Stimulated activated CD4-positive, alpha-beta T cell treated with anti-CD3 and anti-CD28 coated beads, TNF-alpha, amount 100 ng/mL, for 1 hour (primary cell): ENCODE results near the gene LRFN4.

Source experiments
- DNase-seq, 3 donors: peaks; one replicate each; pipeline ENCODE4 v3.0.0-alpha.2; 2020; ENCODE audit warnings: low read depth in 3 of 3, low spot score in 1 of 3

LRFN4 gene

DNA sequence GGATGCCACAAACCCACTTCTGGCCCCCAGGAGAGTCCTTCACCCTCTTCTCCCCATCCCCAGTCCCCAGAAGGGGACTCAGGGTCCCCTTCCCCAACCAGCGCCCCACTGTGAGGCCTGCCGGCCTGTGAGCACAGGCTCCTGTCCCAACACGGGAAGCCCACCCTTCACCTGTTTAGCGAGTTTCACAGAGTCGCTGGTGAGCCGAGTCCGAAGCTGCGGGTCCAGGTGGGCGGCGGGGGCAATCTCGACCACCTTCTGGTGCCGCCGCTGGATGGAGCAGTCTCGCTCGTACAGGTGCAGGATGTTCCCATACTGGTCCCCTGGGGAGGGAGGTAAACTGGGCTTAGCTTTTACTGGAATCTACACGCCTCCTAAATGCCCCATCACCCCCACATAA, 13.3 kb downstream of the LRFN4 start:
- no peak for DNase-seq

DNA sequence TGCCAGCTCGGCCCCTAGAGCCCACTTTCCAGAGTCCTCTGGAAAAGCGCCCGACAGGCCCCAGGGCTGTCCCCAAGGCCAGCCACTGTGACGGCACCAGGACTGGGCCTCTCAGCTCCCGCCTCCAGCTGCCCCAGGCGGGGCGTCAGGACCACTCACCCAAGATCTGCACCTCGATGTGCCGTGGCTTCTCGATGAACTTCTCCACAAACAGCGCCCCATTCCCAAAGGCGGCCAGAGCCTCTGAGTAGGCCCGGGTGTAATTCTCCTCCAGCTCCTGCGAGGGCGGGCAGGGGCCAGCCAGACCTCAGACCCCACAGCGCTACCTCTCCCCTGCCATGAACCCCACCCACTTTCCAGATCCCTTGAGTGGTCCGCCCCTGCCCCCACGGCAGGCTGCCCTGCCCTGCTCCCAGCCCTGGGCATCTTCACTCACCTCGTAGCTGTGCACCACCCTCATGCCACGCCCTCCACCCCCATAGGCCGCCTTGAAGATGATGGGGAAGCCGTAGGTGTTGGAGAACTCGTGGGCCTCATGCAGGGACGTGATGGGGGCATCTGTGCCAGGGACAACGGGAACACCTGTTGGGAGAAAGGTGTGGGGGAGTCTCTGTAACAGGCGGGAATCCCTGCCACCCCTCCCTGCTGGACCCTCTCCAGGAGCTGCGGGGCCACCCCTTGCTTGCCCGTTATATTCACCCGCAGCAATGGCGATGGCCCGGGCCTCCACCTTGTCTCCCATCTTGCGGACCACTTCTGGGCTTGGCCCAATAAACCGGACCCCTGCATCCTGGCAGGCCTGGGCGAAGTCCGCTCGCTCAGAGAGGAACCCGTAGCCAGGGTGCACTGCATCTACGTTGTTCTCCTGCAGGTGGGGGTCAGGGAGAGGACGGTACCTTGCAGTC, 14.0 kb downstream of the LRFN4 start:
- no peak for DNase-seq

DNA sequence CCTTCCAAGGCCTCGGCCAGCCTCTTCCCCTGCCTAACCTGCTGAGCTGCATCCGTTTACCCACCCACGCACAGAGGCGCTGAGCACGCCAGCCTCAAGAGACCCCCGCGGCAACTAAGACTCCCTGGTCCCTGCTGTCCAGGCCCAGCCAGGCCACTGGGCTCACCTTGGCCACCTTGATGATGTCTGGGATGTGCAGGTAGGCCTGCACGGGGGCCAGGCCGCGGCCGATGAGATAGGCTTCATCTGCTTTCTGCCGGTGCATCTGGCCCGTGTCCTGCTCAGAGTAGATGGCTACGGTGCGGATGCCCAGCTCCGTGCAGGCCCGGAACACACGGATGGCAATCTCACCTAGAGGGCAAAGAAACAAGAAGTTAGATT, 14.6 kb downstream of the LRFN4 start:
- DNase-seq = no peak

DNA sequence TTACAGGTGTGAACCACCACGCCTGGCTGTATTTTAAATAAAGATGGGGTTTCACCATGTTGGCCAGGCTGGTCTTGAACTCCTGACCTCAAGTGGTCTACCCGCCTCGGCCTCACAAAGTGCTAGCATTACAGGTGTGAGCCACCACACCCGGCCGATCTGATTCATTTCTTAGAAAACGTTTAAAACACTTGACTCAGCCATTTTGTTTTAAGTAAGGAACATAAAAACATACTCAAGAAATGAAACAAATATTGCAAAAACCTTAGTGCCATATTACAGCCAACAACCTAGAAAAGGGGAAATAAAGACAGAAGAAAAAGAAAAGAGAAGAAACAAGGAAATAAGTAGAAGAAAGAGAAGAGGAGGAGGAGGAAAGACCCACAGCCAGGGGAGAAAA, 17.4 kb downstream of the LRFN4 start:
- DNase-seq = no peak

DNA sequence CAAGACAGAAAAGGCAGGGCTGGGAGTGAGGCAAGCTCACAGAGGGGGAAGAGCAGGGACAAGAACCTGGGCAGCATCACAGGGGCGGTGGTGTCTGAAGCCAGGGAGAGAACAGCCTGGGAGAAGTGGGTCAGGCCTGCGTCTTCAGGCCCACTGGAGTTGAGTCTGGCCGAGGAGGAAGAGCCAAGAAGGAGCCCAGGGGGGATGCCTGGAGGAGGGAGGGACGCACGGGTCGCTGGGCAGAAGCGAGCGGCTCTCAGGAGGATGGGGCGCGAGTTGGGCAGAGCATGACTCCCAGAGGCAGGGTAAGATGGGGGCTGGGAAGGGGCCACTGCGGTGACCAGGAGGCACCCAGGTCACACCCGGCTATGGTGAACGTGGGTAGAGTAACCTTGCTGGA, 18.5 kb downstream of the LRFN4 start:
- DNase-seq = no peak

DNA sequence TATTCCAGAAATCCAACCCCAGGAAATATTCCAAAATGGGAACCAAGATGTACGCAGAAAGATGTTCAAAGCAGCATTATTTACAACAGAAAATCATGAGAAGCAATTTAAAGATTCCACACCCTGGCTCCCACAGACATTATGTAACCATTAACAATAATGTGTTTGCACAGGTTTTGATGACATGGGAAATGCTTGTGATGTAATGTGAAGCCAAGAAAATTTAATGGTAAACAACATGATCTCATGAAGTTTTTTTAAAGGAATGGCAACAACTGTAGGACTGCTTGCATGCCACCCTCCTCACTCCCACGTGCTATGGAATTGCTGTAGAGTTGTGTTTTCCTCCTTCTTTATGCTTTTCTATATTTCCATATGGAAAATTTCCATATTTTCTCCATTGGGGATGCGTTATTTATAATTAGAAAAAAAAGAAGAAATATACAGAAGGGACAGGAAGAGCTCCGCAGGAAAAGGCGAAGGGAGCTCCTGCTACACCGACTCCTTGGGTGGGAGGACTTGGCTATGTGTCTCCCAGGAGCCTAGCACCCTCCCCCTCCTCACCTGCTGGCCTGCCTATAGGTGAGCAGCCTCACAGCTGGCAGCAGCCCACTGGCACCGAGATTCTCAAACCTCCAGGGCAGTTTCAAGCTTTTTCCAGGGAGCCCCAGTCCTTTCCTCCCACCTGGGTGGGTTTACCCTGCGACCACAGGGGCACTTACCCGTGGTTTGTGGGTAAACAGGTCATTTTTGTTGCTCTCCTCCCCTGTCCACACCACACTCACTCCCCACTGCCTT, 20.9 kb downstream of the LRFN4 start:
- no peak for DNase-seq

DNA sequence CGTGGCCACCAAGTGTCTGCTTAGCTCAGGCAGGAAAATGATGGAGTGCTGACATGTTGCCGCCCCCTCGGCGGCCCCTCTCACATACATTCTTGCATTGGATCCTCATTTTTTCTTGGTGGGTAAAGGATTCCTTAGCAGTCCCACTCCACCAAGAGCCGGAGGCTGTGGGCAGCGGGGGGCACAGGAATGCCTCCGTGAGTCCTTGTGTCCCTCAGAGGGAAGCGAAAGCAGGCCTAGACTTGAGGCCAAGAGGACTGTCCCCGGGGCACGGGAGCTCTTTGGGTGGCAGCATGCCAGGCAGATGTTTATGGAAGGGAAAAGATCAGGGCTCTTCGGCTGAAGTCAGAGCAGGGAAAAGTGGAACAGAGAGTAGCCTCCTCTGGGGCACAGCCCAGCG, 21.6 kb downstream of the LRFN4 start:
- DNase-seq = no peak

DNA sequence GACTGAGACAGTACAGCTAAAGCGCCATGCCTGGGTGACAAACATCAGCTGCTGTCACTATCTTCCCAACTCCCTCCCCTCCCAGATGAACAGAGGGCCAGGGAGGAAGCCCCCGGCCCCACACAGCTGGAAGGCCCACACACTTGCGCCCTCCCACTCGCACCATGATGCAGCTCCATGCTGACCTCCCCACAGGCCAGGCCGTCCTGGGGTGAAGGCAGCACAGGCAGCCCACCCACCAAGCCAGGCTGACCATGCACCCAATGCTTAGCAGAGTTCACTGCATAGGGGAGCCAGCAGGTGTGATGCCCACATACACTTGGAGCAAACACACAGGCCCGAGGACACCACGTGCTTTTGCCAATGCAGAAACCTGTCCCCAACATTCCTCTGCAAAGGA, 22.1 kb downstream of the LRFN4 start:
- no peak for DNase-seq

DNA sequence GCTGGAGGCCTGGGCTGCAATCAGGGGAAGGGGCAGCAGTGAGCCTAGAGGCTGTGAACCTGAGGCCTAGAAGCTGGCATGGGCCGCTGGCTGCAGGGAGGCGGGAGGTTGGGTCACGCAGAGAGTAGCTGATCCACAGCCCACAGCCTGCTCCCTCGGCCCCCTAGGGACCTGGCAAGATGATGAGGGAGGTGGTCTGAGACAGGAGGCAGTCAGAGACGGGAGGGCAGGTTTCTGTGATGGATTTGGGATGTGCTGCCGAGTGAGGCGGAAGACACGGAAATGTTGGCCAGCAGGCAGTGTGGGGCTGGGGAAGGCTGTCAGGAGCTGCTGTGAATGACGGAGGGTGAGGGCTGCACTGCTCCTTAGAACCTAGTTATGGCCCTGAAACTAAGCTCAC, 22.7 kb downstream of the LRFN4 start:
- DNase-seq = no peak

DNA sequence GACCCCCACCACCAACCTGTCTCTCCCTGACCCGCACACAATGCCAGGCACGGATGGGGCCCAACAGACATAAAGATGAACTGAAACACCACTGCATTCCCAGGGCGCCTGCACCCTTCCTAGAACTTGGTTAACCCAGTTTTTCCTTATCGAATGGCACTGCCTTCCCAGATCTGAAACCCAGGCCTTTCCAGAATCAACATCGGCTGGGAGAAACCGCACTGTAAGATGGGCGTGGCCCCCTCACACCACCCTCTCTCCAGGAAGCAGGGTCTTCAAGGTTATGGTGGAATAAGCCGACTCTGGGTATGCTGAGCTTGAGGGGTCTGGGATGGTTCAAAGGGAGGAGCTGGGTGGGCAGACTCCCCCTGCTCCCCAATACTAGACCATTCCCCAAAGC, 23.1 kb downstream of the LRFN4 start:
- no peak for DNase-seq

DNA sequence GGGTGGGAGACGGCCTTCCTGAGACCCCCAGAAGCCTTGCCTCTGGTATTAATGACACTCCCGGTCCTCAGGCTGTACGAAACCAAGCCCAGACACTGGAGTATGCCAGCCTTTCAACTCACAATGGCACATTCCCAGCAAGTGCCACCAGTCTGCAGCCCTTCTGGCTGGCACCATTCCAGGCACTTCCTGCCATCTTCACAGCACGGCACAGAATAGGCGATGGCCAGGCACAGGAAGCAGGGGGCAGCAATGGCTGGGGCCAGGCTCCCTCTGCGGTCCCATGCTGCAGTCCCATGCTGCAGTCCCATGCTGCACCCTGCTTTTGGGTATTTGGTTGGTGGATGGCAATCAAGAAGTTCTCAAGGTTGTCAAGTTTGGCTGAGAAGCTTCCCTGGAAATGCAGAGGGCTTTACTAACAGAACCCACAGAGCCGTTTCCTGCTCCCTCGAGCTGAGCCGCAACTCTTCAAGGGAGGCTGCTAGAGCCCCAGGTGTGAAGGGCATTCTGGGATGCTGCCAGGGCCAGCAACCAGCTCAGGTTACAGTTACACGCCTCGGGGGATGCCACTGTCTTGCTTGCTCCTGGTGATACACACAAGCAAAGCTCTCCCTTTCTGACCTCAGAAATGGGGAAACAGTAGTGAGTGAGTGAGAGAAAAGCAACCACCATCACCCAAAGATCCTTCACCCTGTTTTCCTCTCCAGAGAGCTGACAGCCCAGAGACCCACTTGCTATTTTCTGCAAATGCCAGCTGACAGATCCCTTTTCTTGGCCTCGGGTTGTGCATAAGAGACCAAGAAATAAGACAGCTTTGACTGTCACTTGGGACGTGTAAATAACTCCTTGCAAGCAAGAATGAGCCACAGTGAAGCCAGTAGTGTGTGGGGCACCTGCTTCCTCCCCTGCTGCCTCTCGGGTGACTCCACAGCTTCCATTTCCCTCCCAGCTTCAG, 23.9 kb downstream of the LRFN4 start:
- DNase-seq = no peak

DNA sequence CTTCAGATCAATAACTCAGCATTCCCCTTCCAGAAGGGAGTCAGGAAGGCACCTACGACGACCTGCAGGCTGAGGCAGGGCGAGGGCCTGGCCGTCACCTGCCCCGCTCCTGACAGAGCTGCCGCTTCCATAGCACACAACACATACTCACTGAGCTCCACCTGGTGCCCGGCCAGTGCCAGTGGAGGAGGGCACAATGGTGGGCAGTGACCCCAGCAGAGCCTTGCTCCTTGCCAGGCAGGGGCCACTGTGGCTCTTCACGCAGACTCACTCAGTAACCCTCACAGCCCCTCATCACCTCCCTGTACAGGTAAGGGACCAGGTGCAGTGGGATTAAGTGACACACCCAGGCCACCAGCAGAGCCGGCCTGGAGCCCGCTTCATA, 24.6 kb downstream of the LRFN4 start:
- no peak for DNase-seq

DNA sequence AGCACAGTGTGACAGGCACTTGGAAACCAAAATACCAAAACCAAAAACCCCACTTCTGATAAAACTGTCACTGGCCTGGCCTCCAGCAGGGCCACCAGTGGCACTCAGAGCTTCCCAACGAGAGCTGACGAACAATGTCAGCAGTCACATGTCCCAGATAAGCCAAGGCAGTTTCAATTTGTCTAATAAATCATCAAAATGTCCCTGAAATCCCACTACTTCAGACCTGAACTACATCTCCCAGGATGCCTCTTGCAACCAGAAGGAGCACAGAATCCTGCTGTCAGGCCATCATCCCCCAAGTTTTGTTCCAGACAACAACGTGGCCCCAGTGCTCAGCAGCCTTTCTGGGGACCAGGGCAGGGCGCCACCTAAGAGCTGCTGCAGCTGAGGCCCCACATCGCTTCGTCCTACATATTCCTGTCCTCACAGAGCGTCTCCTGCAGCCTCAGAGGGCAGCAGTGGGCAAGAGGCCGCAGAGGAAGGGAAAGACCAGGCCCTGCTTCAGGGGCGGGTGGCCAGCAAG, 25.1 kb downstream of the LRFN4 start:
- DNase-seq = no peak

DNA sequence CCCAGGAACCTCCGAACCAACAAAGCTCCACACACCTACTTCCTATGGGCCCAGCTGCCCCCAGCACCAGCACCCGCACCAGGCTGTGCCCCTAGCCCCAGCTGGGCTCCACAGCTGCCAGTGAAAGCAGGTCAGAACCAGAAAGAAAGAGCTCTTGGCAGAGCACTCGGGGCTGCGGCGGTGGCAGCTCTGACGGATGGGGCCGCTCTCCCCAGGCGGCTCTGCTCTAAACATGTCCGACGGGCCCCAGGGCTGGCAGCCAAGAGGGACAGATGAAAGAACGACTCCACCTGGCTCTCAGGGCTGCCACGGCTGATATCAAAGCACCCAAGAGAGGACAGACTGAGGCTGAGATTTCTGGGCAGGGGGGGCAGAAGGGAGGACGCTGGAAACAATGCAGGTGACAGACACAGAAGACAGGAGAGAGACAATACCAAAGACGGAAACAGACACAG, 25.7 kb downstream of the LRFN4 start:
- no peak for DNase-seq

DNA sequence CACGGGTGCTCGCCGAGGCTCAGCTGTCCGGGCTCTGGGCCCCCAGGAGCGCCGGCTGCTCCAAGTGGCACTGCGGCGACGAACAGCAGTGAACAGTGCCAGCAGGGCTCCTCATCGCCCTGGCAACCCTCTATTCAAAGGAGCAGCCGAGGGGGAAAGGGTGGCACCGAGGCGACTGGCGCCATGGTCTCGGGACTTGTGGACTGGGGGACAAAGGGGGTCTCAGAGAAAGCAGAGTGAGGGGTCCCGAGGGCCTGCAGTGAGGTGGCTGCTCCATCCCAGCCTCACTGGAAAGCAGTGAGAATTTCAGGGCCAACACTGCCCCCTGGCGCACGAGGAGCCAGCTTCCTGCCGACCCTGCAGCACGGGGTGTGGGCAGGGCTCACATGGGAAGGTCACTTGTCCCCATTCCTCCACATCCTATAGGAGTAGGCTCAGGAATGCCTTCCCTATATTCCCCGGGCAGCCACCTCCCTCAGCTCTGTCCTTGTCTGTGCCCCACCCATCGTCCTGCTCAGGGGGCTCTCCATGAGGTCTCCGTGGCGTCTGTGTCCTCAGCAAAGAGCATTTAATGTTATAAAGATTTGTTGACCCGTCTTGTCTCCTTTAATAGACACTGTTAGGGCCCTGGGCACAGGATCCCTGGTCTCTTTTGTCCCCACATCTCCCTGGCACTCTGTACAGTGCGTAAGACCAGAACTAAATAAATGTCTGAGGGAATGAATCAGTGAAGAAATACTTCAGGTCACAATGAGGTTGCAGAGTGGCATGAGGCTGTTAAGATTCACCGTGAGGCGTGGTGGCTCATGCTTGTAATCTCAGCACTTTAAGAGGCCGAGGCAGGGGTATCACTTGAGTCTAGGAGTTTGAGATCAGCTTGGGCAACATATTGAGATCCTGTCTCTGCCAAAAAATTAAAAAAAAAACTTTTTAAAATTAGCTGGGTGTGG, 26.4 kb downstream of the LRFN4 start:
- peak; percentile 20 to 68 (median 23) for DNase-seq

DNA sequence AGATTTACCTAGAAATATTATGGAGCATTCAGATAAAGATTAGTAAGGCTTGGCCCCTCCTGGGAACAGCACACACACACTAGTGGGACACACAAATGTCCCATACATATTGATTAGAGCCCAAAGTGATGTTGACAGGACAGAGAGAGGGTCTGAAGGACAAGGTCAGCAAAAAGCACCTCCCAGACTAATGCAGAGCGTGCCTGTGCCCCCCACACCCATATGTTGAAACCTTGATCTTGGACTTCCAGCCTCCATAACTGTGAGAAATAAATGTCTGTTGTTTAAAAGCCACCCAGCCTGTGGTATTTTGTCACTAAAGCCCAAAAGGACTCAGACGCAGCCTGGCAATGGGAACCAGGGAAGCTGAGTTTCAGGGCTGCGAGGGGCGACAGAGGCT, 27.6 kb downstream of the LRFN4 start:
- no peak for DNase-seq

DNA sequence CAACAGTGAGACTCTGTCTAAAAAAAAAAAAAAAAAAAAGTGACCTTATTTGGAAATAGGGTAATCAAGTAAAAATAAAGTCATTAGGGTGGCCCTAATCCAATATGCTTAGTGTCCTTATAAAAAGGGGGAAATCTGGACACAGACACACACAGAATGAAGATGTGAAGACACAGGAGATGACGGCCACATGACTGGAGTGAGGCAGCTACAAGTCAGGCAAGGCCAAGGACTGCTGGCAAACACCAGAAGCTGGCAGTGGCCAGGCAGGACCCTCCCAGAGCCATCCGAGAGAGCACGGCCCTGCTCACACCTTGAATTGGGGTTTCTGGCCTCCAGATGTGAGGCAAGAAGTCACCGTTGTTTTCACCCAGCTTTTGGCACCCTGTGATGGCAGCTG, 28.6 kb downstream of the LRFN4 start:
- no peak for DNase-seq

DNA sequence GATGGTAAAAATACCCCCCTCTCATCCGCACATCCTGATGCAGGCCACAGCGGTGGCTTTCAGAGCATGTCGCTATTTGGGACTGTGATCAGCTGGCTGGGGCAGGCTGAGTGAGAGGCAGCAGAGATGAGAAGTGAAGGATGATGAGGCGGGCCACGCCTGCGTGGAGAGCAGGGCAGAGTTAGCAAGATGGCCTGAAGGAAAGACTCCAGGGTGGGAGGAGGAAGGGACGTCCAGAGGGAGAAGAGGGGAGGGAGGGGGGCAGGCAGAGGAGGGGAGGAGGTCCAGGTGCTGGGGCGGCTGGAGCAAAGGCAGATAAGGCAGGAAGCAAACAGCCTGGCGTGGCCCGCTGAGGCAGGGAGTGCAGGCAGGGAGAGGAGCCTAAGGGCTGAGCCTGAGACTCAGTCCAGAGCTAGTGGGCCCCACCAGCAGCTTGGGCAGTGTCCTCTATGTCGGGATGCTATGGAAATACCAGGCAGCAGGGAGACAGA, 29.1 kb downstream of the LRFN4 start:
- DNase-seq = no peak

DNA sequence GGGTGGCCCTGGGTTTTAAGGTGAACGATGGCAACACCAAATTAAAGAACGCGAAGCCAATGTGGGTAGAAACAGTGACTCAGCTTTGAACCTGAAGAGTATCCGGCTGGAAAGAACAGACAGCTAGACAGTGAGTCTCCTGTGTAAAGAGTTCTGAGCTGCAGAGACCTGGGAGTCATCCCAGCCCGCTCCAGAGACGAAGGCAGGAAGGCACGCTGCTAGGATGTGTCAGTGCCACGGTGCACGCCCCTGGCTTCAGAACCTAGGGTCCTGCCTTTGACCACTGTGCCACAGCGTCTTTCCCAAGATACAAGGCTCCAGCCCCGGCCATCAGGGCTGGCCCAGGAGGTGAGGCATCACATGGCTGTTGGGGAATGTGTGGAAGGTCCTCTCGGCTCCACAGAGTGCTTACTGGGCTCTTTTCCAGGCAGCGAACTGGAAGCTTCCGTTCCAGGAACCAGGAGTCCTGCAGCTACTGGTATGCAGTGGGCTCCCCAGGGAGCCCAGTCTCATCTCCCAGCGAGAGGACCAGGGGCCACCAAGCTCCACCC, 29.9 kb downstream of the LRFN4 start:
- DNase-seq = no peak
